Stimulated activated CD4-positive, alpha-beta T cell treated with anti-CD3 and anti-CD28 coated beads, Interleukin-4, amount 100 ng/mL, for 24 hours (primary cell): Measurements from ENCODE around the gene ECT2.
"Not testable (repeated sequence)": the region's sequence is repeated elsewhere in the genome, so short reads cannot be mapped to it uniquely, and the experiment has no call there.

Experiments
- DNase-seq: peaks from one replicate; pipeline ENCODE4 v3.0.0-alpha.2; 2020

Gene ECT2, protein sequence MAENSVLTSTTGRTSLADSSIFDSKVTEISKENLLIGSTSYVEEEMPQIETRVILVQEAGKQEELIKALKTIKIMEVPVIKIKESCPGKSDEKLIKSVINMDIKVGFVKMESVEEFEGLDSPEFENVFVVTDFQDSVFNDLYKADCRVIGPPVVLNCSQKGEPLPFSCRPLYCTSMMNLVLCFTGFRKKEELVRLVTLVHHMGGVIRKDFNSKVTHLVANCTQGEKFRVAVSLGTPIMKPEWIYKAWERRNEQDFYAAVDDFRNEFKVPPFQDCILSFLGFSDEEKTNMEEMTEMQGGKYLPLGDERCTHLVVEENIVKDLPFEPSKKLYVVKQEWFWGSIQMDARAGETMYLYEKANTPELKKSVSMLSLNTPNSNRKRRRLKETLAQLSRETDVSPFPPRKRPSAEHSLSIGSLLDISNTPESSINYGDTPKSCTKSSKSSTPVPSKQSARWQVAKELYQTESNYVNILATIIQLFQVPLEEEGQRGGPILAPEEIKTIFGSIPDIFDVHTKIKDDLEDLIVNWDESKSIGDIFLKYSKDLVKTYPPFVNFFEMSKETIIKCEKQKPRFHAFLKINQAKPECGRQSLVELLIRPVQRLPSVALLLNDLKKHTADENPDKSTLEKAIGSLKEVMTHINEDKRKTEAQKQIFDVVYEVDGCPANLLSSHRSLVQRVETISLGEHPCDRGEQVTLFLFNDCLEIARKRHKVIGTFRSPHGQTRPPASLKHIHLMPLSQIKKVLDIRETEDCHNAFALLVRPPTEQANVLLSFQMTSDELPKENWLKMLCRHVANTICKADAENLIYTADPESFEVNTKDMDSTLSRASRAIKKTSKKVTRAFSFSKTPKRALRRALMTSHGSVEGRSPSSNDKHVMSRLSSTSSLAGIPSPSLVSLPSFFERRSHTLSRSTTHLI

DNA sequence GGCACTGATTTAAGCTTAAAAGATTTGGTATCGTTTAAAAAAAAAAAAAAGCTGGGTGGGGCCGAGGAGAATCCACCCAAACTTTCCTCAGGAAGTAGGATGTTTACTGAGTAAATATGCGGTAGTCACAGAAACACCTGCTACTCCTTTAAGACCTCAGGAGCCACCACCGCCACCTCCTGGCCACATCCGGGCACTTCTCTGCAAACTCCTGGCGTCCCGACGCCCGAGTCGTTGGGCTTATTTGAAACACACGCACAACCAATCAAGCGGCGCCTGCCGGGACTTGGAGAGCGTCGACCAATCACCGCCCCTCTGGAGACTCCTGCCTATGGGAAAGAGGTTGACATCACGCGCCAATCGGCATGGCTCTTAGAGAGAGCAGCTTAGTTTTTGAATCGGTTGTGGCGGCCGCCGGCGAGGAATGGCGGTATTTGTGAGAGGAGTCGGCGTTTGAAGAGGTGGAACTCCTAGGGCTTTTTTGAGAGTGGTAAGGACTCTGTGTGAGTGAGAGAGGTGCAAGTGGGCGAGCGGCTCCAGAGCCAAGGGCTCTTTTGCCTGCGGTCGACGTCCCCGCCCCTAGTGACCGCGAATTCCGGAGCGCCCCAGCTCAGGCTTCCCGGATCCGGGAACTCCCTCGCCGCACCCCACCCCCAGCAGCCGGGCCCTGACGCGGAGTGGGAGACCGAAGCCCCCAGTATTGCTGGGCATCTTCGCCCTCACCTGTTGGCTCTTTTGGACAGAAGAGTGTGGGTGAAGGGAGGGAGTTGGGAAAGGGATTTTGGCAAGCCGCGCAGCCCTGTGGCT, at the start of gene ECT2:
Gene ECT2 (plus strand): TSS at position 359 of the 807 bp plus-strand sequence. CDS start 3,805 bp downstream, outside the sequence.
- peak; percentile 98 for DNase-seq

DNA sequence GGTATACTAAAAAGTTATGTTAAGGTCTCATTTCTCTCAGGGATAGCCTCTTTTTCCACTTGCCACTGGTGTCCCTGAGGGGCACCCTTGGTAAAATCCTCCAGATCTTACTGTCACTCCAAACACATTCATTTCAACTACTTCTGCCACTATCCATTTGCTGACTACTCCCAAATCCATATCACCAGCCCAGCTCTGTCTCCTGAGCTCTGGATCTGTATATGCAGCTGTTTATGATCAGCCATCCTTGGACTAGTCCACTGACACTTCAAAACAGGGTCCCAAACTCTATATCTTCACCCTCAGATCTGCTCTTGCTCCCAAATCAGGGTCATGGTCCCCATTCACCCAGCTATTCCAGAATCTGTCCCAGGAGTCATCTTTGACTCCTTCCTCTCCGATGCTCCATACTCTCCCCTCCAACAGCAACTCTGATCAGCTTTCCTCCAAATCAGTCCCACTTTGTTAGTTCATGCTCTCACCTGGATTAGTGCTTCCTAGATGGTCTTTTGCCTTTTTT, 49.5 kb upstream of the ECT2 start:
- DNase-seq: no peak

DNA sequence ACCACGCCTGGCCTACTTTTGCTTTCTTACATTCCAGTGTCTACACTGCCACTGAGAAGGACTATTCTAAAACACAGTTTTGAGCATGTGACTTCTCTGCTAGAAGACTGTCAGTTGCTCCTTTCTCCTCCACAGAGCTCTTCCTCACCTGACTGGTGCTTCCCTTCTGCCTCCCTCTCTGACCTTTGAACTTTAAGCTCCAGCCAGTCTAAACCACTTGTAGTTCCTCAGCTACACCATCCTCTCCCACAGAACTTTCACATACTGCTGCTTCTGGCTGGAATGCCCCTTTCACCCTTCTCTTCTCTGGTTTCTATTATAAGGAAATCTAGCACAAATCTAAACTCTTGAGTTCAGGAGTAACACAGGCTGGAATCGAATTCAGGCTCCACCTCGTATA, 48.8 kb upstream of the ECT2 start:
- no peak for DNase-seq

DNA sequence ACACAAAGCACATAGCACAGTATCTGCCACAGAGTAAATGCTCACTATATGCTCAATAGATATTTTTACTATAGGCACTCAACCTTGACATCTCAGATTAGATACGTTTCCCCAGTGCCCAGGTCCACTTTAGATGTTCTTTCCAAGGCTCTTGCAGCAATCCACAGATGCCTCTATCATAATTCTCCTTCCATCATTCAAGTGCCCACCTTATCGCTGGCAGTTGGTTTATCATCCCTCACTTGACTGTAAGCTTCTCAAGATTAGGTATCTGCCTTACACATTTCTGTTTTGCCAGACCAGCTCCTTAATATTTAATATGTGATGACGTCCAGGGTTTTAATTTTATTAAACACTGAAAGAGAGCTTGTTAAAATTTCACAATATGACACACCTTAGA, 48.3 kb upstream of the ECT2 start:
- no peak for DNase-seq

DNA sequence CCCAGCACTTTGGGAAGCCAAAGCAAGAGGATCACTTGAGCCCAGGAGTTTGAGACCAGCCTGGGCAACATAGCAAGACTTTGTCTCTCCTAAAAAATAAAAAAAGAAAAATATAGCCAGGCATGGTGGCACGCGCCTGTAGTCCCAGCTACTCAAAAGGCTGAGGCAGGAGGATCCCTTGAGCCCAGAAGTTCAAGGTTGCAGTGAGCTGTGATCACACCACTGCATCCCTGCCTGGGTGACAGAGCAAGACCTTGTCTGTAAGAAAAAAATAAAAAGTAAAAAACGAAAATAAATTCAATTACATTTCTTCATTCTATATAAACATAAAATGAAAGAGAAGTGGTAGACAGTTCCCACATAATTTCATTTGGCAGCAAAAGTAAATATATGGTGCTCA, 47.8 kb upstream of the ECT2 start:
- DNase-seq: not testable (repeated sequence)

DNA sequence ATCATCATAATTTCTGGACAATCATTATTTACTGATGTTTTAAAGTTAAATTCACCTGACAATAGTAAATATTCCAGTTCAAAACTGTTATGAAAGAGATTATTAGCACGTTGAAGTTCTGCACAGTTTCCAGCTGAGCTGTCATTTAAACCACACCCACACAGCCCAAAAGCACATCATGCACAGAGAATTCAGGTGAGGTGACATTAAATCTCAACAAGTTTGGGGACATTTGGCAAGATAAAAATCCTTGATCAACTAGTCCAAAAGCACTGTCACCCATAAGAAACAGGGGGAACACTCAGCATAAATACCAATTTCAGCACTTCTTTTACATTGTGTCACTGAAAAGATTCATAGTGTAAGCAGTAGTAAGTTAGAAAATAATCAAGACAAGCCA, 46.5 kb upstream of the ECT2 start:
- no peak for DNase-seq

DNA sequence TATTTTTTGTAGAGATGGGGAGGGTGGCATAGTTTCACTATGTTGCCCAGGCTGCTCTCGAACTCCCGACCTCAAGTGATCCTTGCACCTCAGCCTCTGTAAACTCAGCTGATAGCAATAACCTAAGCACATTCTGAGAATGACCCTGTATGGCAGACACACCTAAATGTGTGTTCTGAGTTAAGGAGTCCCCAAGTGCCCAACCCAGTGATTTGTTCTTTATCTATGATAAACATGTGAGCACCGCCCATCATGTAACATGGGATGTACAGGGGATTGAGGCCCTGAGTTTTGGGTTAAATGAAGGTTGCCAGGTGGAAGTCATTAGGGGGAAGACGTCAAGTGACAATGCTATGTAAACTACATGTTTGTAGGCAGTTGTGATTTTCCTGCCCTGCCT, 45.4 kb upstream of the ECT2 start:
- no peak for DNase-seq

DNA sequence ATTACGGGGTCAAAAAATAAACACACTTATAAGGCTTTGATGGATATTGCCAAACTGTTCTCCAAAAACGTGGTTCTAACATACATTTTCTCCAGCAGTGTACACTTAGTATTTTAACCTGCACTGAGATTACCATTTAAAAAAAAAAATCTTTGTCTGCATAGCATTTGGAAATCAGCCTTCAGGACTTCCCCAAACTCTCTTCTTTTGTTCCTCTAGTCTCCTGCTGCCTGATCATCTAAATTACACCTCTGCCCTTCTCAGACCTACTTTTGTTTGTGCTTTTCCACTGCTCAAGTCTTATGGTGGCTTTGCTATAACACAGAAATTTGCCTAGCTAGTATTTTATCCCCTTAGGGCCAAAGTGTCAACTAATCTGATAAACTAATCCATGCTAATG, 43.5 kb upstream of the ECT2 start:
- DNase-seq: no peak

DNA sequence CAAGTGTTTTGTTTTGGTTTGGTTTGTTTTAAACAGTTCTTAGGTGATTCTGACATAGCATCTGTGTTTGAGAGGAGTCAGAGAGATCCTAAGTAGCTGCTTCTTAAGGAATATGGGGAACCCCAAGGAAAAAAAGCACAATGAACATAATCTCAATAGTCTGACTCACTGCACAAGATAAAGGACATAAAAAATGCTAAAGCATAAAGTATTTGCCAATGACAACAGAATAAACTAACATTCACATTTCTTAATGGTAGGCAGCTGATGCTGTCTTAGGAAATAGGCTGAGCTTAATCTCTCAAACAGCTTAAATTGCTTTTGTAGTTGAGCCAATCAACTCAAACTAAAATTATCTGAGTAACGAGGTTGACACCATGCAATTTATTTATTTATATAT, 42.6 kb upstream of the ECT2 start:
- DNase-seq: no peak

DNA sequence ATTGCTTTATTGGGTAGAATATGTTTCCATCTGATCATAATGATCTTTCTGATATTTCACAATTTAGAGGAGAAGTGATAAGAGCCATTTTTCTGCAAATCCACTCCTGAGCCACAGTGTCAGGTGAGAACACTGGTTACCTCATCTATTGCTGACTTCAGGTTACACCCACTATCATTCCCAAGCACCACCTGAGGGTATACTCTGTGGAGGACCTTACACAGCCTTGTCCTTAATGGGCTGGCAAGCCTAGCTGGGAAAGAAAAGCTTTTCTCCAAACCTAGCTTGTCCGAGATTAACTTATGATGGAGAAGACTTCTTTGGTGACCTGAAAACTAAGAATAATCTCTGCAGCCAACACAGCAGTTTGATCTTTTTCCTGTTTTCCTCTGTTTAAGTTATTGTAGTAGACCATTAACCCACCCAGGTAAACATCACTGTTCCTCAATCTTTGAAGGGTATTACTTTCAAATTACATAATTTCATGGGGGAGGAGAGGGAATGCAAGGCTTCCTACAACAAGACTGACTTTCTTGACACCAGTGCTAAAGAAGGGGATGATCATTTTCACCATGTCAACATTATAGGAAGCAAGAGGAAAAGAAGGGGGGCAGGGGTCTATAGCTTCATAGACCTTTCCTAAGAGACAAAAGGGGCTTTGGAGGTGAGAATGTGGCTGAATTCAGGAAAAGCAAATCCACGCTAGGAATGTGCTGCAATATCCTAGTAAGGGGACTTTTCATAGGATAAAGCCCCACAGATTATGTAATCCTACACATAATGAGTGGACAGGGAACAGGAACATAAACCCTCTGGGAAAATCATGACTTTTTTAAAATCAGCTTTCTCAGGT, 41.4 kb upstream of the ECT2 start:
- no peak for DNase-seq

DNA sequence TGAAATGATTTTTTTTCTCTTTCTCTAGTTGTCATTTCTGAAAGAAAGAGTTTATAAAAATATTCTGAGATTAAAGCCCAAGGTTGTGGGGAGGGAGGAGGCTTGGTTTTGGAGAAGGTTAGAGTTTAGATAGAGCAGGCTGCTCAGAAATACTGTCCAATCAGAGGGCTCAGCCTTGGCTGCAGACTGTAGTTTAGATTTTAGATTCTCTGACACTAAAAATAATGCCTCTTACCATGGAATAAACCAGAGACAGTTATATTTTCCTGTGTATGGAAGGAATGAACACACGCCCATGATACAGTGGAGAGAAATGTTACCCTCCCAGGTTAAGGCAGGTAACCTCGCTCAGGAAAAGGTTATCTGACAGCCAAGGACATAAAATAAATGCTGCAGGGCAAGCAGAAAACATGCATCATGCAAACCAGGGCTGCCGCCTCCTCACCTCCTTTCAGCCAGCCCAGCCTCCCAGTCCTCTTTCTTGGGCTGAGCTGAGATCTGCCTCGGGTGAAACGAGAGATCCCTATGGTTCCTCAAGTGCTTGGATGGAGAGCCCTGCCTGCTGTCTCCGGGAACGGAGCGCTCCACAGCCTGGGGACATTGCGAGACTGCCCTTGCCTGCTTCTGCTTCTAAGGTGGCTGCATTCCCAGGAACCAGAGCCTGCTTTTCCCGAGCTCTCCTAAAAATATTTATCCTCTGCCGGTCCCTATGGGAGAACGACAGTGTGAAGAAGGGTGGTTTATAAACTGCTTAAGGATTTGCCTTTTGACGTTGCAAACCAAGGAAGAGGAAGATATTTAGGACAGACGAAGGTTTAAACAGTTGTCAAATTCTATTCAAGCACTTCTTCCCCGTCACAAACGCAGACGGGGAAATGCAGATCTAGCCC, 40.5 kb upstream of the ECT2 start:
- DNase-seq: peak; percentile 6

DNA sequence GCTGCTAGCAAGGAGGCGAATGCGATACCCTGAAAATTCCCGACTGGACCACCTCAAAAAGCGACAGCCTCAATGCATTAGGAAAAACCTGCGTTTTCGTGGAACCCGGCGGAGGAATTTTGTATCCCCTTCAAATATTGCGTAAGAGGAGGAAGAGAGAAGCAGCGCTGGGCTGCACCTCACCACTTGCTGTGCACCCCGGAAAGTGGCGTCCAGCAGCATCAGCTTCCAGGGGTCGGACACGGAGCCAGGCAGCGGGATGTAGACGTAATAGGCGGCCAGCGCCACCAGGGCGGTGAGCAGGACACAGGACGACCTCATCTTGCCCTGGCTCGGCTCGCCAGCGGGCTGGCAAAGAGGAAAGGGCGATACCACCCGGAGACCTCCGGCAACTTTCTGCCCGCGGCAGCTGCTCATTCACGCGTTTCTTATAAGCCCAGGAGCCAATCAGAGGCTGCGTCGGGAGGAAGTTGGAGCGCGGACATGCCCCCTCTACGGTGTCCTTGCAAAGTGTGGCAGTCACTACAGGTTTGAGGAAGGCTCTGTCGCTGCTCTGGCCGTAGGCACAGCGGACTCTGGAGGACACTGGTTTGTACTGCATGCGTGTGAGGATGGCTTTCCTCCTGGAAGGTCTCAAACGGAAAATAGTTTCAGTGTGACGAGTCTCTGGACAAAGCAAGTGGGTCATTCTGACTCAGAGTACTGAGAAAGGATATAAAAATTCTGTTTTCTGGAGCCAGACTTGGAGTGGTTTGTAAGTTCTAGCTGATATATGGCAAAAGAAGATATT, 39.7 kb upstream of the ECT2 start, which contains the start of gene NCEH1:
Gene NCEH1 (minus strand): TSS at position 404 of the 790 bp plus-strand sequence. CDS start 83 bp downstream, at position 321.
- peak; percentile 78 for DNase-seq

DNA sequence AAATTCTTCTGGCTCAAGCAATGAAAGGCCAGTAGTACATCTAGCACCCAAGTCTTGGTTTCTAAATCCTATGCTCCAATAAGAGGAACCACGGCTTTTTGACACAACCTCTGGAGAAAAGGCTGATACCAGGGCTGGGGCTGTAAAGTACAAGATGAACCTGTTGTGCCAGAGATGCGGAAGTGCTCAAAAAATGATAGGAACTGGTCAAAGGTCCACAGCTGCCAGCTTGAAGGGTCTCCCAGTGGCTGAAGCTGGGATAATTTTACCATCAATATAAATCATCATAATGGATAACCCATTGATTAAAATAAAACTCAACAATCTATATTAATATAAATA, 39.1 kb upstream of the ECT2 start:
- no peak for DNase-seq

DNA sequence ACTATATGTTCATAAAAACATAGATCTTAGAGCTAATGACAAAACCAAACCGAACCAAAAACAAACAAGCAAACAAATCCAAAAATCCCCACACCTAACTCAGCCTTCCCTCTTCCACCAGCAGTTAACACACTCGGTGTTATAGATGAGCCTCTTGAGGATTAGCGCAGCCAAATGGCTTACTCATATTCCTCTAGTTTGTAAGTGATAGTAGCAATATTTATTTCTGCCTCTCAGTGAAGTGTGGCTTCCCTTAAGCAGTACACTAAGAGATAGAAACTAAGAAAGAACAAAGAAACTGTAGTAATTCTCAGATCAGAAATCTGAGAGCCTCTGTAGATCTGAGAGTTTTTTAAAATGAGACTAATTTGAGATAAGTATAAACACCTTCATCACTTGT, 37.2 kb upstream of the ECT2 start:
- no peak for DNase-seq

DNA sequence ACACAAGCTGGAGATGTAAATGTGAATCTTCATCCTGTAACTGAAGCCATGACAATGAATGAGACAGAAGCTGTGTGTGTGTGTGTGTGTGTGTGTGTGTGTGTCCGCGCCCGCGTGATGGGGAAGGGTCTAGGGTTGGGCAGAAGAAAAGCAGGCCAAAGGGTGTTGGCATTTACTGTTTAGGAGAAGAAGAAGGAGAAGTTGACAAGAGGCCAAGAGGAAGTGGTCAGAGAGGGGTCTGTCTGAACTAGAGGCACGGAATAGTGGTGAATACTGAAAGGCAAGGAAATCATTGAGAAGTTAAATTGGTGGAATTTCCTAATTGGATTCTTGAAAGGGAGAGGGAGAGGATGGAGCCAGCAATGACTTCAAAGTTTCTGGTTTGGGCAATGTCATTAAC, 34.0 kb upstream of the ECT2 start:
- no peak for DNase-seq

DNA sequence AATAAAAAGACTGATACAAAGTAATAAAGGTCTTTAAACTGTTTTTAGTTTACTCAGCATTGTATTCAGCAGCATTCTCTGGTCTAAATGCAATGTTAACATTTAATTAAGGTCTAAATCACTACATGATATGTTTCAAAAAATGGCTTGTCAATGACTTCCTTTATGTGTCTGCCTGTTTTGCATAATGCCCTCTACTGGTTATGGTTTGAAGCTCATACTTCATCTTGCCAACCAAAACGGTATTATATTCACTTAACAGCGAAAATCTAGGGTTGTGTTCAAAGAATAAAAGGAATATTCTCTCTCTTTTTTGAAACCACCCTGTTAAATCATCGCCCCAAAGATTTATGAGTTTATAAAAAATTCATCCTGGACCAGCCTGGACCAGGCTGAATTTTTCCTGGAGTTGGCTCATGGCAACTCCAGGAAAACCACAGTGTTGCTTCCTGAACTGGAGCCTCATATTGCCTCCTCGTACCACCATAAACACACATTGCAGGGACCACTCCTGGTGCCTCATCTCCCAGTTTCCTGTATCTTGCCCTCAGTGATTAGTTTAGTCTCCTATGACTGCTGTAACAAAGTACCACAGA, 32.9 kb upstream of the ECT2 start:
- no peak for DNase-seq

DNA sequence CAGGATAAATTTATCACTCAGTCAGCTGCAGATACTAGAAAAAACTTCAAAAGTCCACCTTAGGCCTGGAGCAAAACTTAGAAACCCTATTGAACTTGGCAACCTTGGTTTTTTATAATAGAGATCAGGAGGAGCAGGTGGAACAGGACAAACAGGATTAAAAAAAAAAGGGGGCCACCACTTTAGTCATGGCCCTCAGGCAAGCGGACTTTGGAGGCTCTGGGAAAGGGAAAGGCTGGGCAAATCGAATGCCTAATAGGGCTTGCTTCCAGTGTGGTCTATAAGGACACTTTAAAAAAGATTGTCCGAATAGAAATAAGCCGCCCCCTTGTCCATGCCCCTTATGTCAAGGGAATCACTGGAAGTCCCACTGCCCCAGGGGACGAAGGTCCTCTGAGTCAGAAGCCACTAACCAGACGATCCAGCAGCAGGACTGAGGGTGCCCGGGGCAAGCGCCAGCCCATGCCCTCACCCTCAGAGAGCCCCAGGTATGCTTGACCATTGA, 27.9 kb upstream of the ECT2 start:
- not testable (repeated sequence) for DNase-seq

DNA sequence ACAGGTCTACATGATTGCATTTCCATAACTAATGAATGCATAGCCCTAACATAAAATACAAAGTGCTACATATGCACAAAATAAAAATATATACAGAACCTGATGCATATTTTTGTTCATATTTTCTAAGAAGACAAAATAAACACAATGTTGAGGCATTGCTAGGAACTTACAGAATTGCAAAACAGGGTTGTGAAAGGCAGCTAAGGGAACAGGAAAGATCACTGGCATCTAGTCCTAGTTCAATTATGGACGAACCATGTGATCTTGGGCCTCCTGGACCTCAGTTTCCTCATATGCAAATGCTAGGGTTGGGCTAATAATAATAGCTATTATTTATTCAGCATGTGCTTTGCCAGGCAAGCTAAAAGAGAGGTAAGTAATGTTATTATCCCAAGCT, 24.1 kb upstream of the ECT2 start:
- DNase-seq: no peak

DNA sequence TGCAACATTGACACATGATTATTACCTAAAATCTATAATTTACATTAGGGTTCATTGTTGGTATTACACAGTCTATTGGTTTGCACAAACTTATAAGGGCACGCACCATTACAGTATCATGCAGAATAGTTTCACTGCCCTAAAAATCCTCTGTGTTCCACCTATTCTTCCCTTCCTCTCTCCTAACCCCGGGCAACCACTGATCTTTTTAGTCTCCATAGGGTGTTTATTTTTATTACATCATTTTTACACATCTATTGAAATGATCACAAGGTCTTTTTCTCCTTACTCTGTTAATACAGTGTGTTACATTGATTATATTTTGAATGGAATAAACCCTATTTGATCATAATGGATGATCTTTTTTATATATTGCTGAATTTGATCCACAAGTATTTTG, 15.5 kb upstream of the ECT2 start:
- DNase-seq: no peak
